ENCODE results near the gene AKIP1. TPM values are rescaled to one million over a fixed set of nuclear protein-coding genes. Genes with fewer than 3 reads are reported as not detected.
"Not testable (repeated sequence)": the region's sequence is repeated elsewhere in the genome, so short reads cannot be mapped to it uniquely, and the experiment has no call there.

The AKIP1 gene
- polyA plus RNA-seq, 1 donor from 2014 or later: 81.5 TPM

DNA sequence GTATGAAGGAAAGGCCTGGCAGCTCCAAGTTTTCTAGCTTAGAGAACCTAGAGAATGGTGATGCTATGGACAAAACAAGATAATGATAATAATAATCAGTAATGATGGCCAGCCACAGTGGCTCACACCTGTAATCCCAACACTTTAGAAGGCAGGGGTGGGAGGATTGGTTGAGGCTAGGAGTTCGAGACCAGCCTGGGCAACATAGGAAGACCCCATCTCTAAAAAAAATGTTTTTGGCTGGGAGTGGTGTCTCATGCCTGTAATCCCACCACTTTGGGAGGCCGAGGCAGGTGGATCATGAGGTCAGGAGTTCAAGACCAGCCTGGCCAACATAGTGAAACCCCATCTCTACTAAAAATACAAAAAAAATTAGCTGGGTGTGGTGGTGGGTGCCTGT is 24.8 kb downstream of the AKIP1 start:
- not testable (repeated sequence) for H3K4me2 ChIP-seq (ENCODE audit: low read length); H4K20me1 ChIP-seq (ENCODE audit: insufficient read depth); H3K27me3 ChIP-seq (ENCODE audit: insufficient read depth, low read depth, low read length); H3K4me3 ChIP-seq (ENCODE audit: low read length); H3K36me3 ChIP-seq (ENCODE audit: insufficient read depth, low read length); H3F3A ChIP-seq (ENCODE audit: insufficient read depth, low read length, poor library complexity, severe bottlenecking); H2AFZ ChIP-seq (ENCODE audit: low read depth, low read length); H3K9me3 ChIP-seq (ENCODE audit: low read length); H3K79me2 ChIP-seq (replicated peaks; ENCODE audit: insufficient read depth, low read length); H3K27ac ChIP-seq (ENCODE audit: low read length); H3K9ac ChIP-seq (ENCODE audit: low read length); H3K9me2 ChIP-seq (ENCODE audit: insufficient read depth, low read length)

DNA sequence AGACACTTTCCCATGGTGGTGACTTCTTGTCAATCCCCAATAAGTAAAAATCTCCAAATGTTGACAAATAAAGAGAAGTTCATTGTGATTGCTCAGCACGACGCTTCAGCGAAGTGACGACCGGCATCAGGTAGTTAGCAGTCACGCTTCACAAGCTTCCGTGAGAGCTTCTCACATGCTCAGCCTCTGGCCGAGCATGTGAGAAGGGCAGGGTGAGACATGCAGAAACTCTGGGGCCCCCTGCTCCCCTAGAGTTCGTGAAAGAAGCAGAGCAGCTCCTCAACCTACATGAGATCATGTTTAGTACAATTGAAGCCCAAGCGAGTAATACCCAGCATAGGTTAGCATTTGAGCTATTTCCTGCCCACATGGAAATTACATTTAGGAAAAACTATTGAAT is 26.2 kb downstream of the AKIP1 start:
- Histone ChIP-seq H3K27ac (ENCODE audit: low read length) (no peak overlapping the region), H3K9me3 (ENCODE audit: low read length) (no peaks in the 10 kb centered on the region), H3K9me2 (ENCODE audit: insufficient read depth, low read length) (no peaks in the 10 kb centered on the region), H3K9ac (ENCODE audit: low read length) (no peak overlapping the region), H3K27me3 (ENCODE audit: insufficient read depth, low read depth, low read length) (no peaks in the 10 kb centered on the region), H3K36me3 (ENCODE audit: insufficient read depth, low read length) (no peaks in the 10 kb centered on the region), H3K4me3 (ENCODE audit: low read length) (no peak overlapping the region), H2AFZ (ENCODE audit: low read depth, low read length) (no peak overlapping the region), H3K79me2 (replicated peaks; ENCODE audit: insufficient read depth, low read length) (no peaks in the 10 kb centered on the region), H3K4me2 (ENCODE audit: low read length) (no peak overlapping the region), H3F3A (ENCODE audit: insufficient read depth, low read length, poor library complexity, severe bottlenecking) (no peaks in the 10 kb centered on the region), H4K20me1 (ENCODE audit: insufficient read depth) (no peaks in the 10 kb centered on the region)
- TF ChIP-seq RAD21 (conservative IDR thresholded peaks at IDR 0.05) (no peak), EZH2 (IDR thresholded peaks at IDR 0.05; ENCODE audit: borderline replicate concordance, insufficient read depth, low read length, poor library complexity, severe bottlenecking) (no peak), EP300 (conservative IDR thresholded peaks at IDR 0.05; ENCODE audit: poor library complexity, severe bottlenecking) (no peak)

DNA sequence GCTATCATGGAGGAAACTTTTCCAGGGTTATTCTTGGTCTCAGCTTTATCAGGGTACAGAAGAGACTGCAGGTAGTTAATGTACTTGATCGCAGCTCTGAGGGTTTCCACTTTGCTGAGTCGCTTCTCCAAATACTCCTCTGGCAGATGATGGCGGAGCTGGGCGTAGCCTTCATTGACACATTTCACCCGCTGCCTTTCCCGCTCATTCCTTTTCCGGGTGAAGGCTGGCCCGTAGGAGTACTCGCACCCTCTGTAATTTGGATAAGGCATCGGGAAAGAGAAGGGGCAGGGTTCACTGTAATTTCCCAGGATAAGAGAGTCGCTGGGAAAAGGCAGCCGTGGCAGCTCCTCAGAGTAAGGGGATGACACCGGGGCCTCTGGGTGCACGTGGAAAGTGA is 26.7 kb downstream of the AKIP1 start:
- no peaks in the 10 kb centered on the region for H3K79me2 ChIP-seq (replicated peaks; ENCODE audit: insufficient read depth, low read length)
- H3K4me3 ChIP-seq (ENCODE audit: low read length): no peak overlapping the region
- H3K9me2 ChIP-seq (ENCODE audit: insufficient read depth, low read length): no peaks in the 10 kb centered on the region
- no peak overlapping the region for H3K27ac ChIP-seq (ENCODE audit: low read length)
- no peaks in the 10 kb centered on the region for H3K9me3 ChIP-seq (ENCODE audit: low read length)
- no peaks in the 10 kb centered on the region for H4K20me1 ChIP-seq (ENCODE audit: insufficient read depth)
- H3F3A ChIP-seq (ENCODE audit: insufficient read depth, low read length, poor library complexity, severe bottlenecking): no peaks in the 10 kb centered on the region
- no peak overlapping the region for H2AFZ ChIP-seq (ENCODE audit: low read depth, low read length)
- H3K9ac ChIP-seq (ENCODE audit: low read length): no peak overlapping the region
- no peak overlapping the region for H3K4me2 ChIP-seq (ENCODE audit: low read length)
- no peaks in the 10 kb centered on the region for H3K36me3 ChIP-seq (ENCODE audit: insufficient read depth, low read length)
- H3K27me3 ChIP-seq (ENCODE audit: insufficient read depth, low read depth, low read length): no peaks in the 10 kb centered on the region
- no peak for TF ChIP-seq EP300 (conservative IDR thresholded peaks at IDR 0.05; ENCODE audit: poor library complexity, severe bottlenecking)
- no peak for TF ChIP-seq MXI1 (conservative IDR thresholded peaks at IDR 0.05; ENCODE audit: poor library complexity, severe bottlenecking)
- no peak for TF ChIP-seq RAD21 (conservative IDR thresholded peaks at IDR 0.05)

DNA sequence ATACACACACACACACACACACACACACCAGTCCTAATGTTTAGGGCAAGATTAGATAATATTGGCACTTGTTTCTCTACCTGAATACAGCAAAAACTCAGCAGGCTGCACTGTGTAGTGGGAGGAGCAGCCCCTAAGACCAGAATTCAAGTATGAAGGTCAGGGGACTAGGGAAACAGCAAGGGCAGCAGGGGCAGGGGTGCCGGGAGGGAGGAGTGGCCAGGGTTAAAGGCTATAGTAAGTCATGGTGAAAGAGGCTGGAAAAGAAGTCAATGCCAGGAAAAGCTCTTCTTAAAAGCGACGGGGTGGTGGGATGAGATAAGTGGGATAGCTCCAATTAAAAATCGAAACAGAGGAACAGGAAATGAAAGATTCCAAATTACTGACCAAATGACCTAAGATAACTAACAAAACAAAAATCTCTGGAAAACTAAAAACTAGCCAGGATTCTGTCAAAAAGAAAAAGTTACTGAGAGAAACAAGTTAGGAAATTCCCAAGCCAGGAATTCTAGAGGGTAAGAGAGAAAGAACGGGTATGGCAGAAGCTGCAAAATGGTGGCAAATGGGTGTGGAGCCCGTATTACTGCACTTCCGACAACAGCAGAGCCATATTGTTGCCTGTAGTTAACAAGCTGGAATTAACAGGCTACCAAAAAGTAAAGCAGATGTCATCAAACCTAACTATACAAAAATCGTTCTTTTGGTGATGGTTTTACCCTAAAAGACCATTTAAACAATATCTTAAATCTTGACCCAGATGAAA is 30.5 kb downstream of the AKIP1 start:
- no peaks in the 10 kb centered on the region for H3F3A ChIP-seq (ENCODE audit: insufficient read depth, low read length, poor library complexity, severe bottlenecking)
- H3K4me2 ChIP-seq (ENCODE audit: low read length): no peak overlapping the region
- H3K27ac ChIP-seq (ENCODE audit: low read length): no peak overlapping the region
- no peaks in the 10 kb centered on the region for H3K79me2 ChIP-seq (replicated peaks; ENCODE audit: insufficient read depth, low read length)
- H3K36me3 ChIP-seq (ENCODE audit: insufficient read depth, low read length): no peaks in the 10 kb centered on the region
- H3K9me3 ChIP-seq (ENCODE audit: low read length): no peaks in the 10 kb centered on the region
- H3K9ac ChIP-seq (ENCODE audit: low read length): no peak overlapping the region
- H4K20me1 ChIP-seq (ENCODE audit: insufficient read depth): no peaks in the 10 kb centered on the region
- no peak overlapping the region for H3K4me3 ChIP-seq (ENCODE audit: low read length)
- no peak overlapping the region for H2AFZ ChIP-seq (ENCODE audit: low read depth, low read length)
- TF ChIP-seq POLR2AphosphoS5 (IDR thresholded peaks at IDR 0.05): no peak
- TF ChIP-seq, protein P1, sequence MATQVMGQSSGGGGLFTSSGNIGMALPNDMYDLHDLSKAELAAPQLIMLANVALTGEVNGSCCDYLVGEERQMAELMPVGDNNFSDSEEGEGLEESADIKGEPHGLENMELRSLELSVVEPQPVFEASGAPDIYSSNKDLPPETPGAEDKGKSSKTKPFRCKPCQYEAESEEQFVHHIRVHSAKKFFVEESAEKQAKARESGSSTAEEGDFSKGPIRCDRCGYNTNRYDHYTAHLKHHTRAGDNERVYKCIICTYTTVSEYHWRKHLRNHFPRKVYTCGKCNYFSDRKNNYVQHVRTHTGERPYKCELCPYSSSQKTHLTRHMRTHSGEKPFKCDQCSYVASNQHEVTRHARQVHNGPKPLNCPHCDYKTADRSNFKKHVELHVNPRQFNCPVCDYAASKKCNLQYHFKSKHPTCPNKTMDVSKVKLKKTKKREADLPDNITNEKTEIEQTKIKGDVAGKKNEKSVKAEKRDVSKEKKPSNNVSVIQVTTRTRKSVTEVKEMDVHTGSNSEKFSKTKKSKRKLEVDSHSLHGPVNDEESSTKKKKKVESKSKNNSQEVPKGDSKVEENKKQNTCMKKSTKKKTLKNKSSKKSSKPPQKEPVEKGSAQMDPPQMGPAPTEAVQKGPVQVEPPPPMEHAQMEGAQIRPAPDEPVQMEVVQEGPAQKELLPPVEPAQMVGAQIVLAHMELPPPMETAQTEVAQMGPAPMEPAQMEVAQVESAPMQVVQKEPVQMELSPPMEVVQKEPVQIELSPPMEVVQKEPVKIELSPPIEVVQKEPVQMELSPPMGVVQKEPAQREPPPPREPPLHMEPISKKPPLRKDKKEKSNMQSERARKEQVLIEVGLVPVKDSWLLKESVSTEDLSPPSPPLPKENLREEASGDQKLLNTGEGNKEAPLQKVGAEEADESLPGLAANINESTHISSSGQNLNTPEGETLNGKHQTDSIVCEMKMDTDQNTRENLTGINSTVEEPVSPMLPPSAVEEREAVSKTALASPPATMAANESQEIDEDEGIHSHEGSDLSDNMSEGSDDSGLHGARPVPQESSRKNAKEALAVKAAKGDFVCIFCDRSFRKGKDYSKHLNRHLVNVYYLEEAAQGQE (IDR thresholded peaks at IDR 0.05; ENCODE audit: borderline replicate concordance): no peak
- no peak for TF ChIP-seq SMC3 (conservative IDR thresholded peaks at IDR 0.05; ENCODE audit: poor library complexity)
- TF ChIP-seq, protein P2, sequence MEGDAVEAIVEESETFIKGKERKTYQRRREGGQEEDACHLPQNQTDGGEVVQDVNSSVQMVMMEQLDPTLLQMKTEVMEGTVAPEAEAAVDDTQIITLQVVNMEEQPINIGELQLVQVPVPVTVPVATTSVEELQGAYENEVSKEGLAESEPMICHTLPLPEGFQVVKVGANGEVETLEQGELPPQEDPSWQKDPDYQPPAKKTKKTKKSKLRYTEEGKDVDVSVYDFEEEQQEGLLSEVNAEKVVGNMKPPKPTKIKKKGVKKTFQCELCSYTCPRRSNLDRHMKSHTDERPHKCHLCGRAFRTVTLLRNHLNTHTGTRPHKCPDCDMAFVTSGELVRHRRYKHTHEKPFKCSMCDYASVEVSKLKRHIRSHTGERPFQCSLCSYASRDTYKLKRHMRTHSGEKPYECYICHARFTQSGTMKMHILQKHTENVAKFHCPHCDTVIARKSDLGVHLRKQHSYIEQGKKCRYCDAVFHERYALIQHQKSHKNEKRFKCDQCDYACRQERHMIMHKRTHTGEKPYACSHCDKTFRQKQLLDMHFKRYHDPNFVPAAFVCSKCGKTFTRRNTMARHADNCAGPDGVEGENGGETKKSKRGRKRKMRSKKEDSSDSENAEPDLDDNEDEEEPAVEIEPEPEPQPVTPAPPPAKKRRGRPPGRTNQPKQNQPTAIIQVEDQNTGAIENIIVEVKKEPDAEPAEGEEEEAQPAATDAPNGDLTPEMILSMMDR (IDR thresholded peaks at IDR 0.05; ENCODE audit: poor library complexity, severe bottlenecking): no peak
- TF ChIP-seq MXI1 (conservative IDR thresholded peaks at IDR 0.05; ENCODE audit: poor library complexity, severe bottlenecking): no peak
- TF ChIP-seq EP300 (conservative IDR thresholded peaks at IDR 0.05; ENCODE audit: poor library complexity, severe bottlenecking): no peak
- TF ChIP-seq RAD21 (conservative IDR thresholded peaks at IDR 0.05): no peak
- TF ChIP-seq TAF1 (IDR thresholded peaks at IDR 0.05; ENCODE audit: low read depth): no peak
- no peak for TF ChIP-seq EZH2 (IDR thresholded peaks at IDR 0.05; ENCODE audit: borderline replicate concordance, insufficient read depth, low read length, poor library complexity, severe bottlenecking)
- H3K9me2 ChIP-seq (ENCODE audit: insufficient read depth, low read length): no peaks in the 10 kb centered on the region
- H3K27me3 ChIP-seq (ENCODE audit: insufficient read depth, low read depth, low read length): no peaks in the 10 kb centered on the region

All from neural cell (in vitro differentiated cells).